K562 (cell line): ENCODE results near the gene OR8H2. TPM values are rescaled to one million over a fixed set of nuclear protein-coding genes. Genes with fewer than 3 reads are reported as not detected.

Experiments used
- ATAC-seq: fragments of 200-7000 bp; cut with Tn5 transposase; 3 replicates; pipeline ENCODE4 v1.9.1; 2020; ENCODE audit warnings: moderate library complexity
- BruUV-seq: library from RNA; stranded (reverse); fragments of 400-500 nt; replicated peaks from 2 replicates; lab custom pipeline; 2021; lab: Mats Ljungman, UMichigan
- CTCF ChIA-PET: fragments of 300-600 bp; formaldehyde crosslinking; extraction: SDS; loops from one replicate; lab custom pipeline; 2021; ENCODE audit warnings: low intra/inter-chr PET ratio; lab: Yijun Ruan, JAX
- POLR2A ChIA-PET: fragments of 300-600, 350-650 bp; sonication (Branson Sonifier 250); formaldehyde crosslinking; extraction: SDS; loops from one replicate; lab custom pipeline; 2021; ENCODE audit warnings: antibody characterized with exemption, inconsistent platforms; lab: Yijun Ruan, JAX
- DNase-seq, 4 experiments: peaks; one replicate each; pipeline versions ENCODE4 v3.0.0 to v3.0.0-alpha.2; 2011 to 2018; ENCODE audit warnings: low spot score in 3 of 4, mixed read lengths in 3 of 4; ENCODE audit errors: extremely low read depth in 1 of 4
- FAIRE-seq: peaks from 2 replicates; lab custom pipeline; 2011; peaks lifted over from hg19 to GRCh38; lab: Jason Lieb, UNC
- H2AFZ ChIP-seq: 2 replicates; pipeline ENCODE4 v1.6.0; 2011; ENCODE audit warnings: low read depth, low read length, control low read depth, inconsistent platforms
- H3K27ac ChIP-seq: fragments of 200-600 bp; 3 replicates; pipeline ENCODE4 v1.8.0; 2011; ENCODE audit warnings: low read depth, mild to moderate bottlenecking, control low read depth, inconsistent platforms, low read length, moderate library complexity, mixed read lengths; ENCODE audit errors: extremely low read depth
- H3K27me3 ChIP-seq, 2 experiments: fragments of 300-600 bp in 1 of 2; 2 replicates in 1 of 2; 3 replicates in 1 of 2; pipeline versions ENCODE4 v1.6.0 to v1.8.0; 2011; ENCODE audit warnings: inconsistent platforms in 2 of 2, low read length in 2 of 2, mild to moderate bottlenecking in 1 of 2, mixed read lengths in 1 of 2, moderate library complexity in 1 of 2; ENCODE audit not compliant: control insufficient read depth in 2 of 2, insufficient read depth in 2 of 2
- H3K36me3 ChIP-seq: fragments of 300-600 bp; 3 replicates; pipeline ENCODE4 v1.8.0; 2011; ENCODE audit warnings: mild to moderate bottlenecking, low read length, inconsistent platforms; ENCODE audit not compliant: control insufficient read depth, insufficient read depth
- H3K4me1 ChIP-seq, 2 experiments: fragments of 200-600 bp in 1 of 2; replicated peaks in 1 of 2; 2 replicates in 1 of 2; 3 replicates in 1 of 2; pipeline versions ENCODE4 v1.5.1 to v1.8.0; 2011; ENCODE audit warnings: inconsistent platforms in 2 of 2, low read length in 2 of 2, mild to moderate bottlenecking in 1 of 2, mixed read lengths in 1 of 2, moderate library complexity in 1 of 2; ENCODE audit not compliant: control insufficient read depth in 2 of 2, insufficient read depth in 2 of 2
- H3K4me2 ChIP-seq: 2 replicates; pipeline ENCODE4 v1.6.1; 2011; ENCODE audit warnings: low read length, control low read depth, inconsistent platforms, mixed read lengths; ENCODE audit not compliant: insufficient read depth
- H3K4me3 ChIP-seq: fragments of 200-600 bp; sonication (generic), shearing (Covaris generic); 2 replicates; pipeline ENCODE4 v1.5.1; 2016; ENCODE audit warnings: control low read depth, inconsistent platforms
- H3K79me2 ChIP-seq: fragments of 200-600 bp; 3 replicates; pipeline ENCODE4 v1.8.0; 2011; ENCODE audit warnings: low read length, inconsistent platforms; ENCODE audit not compliant: control insufficient read depth, insufficient read depth
- H3K9ac ChIP-seq, 2 experiments: 2 replicates each; pipeline versions ENCODE4 v1.6.0 to v1.6.1; 2011; ENCODE audit warnings: low read depth in 2 of 2, low read length in 2 of 2, control low read depth in 1 of 2, inconsistent platforms in 1 of 2, mild to moderate bottlenecking in 1 of 2, mixed read lengths in 1 of 2; ENCODE audit not compliant: insufficient read depth in 1 of 2
- H3K9me1 ChIP-seq: one replicate; pipeline ENCODE4 v1.6.0; 2011; ENCODE audit warnings: inconsistent platforms, mild to moderate bottlenecking, low read length, moderate library complexity; ENCODE audit not compliant: control insufficient read depth, insufficient read depth
- H3K9me3 ChIP-seq: replicated peaks from 2 replicates; pipeline ENCODE4 v1.5.1; 2011; ENCODE audit warnings: low read depth, low read length, inconsistent platforms; ENCODE audit not compliant: control insufficient read depth, insufficient read depth
- H4K20me1 ChIP-seq: replicated peaks from 2 replicates; pipeline ENCODE4 v1.6.1; 2011; ENCODE audit warnings: low read length, inconsistent platforms, mixed read lengths; ENCODE audit not compliant: control insufficient read depth, insufficient read depth
- C11orf30 ChIP-seq: fragments of 450-650 bp; IDR thresholded peaks from 2 replicates; pipeline ENCODE4 v1.6.1; 2016; ENCODE audit warnings: low read depth, mild to moderate bottlenecking
- DMBX1 ChIP-seq: fragments of 250-450 bp; sonication (Bioruptor Pico); IDR thresholded peaks from 2 replicates; pipeline ENCODE4 v1.8.0; 2022; ENCODE audit warnings: inconsistent platforms, mild to moderate bottlenecking, moderate library complexity, borderline replicate concordance
- MAFF ChIP-seq: IDR thresholded peaks from 2 replicates; pipeline ENCODE4 v1.6.1; 2012; ENCODE audit warnings: low read length, improper control_type of control experiment
- MAFK ChIP-seq: IDR thresholded peaks from 2 replicates; pipeline ENCODE4 v1.6.1; 2011; ENCODE audit warnings: low read length, improper control_type of control experiment
- MTA3 ChIP-seq: fragments of 450-650 bp; formaldehyde crosslinking; IDR thresholded peaks from 2 replicates; pipeline ENCODE4 v1.6.1; 2017; ENCODE audit warnings: mild to moderate bottlenecking, borderline replicate concordance
- NFIX ChIP-seq: fragments of 250-450 bp; sonication (Bioruptor Pico); IDR thresholded peaks from 2 replicates; pipeline ENCODE4 v1.4.0; 2020; ENCODE audit warnings: low read depth, mild to moderate bottlenecking, moderate library complexity
- SAFB2 ChIP-seq: fragments of 200-400 bp; formaldehyde crosslinking; IDR thresholded peaks from 2 replicates; pipeline ENCODE4 v1.6.1; 2018; ENCODE audit warnings: borderline replicate concordance, low read length, low read depth, moderate library complexity; ENCODE audit not compliant: severe bottlenecking
- SREBF1 ChIP-seq: fragments of 150-350 bp; IDR thresholded peaks from 2 replicates; pipeline ENCODE4 v1.6.1; 2014; ENCODE audit warnings: antibody characterized with exemption, low read depth, low read length, borderline replicate concordance
- SRSF9 ChIP-seq: fragments of 200-400 bp; formaldehyde crosslinking; IDR thresholded peaks from 2 replicates; pipeline ENCODE4 v1.6.1; 2017; ENCODE audit warnings: low read depth, low read length, borderline replicate concordance
- ZNF316 ChIP-seq: fragments of 450-650 bp; IDR thresholded peaks from 2 replicates; pipeline ENCODE4 v1.6.1; 2016
- WGBS: fragments of 100-300 bp; shearing (Covaris generic); methylation state at CpG from one replicate; pipeline ENCODE4 v1.1.6; 2016; ENCODE audit warnings: low coverage, mixed read lengths; ENCODE audit not compliant: insufficient coverage; ENCODE audit errors: missing lambda C conversion rate; 5-methylcytosine and 5-hydroxymethylcytosine counted together
- in situ Hi-C: fragments of 300-500 bp; cut with MboI; formaldehyde crosslinking; loops from 4 replicates; pipeline ENCODE4 v1.15.0; 2018; ENCODE audit warnings: inconsistent platforms, mixed read lengths
- intact Hi-C: fragments of 100-400 bp; cut with micrococcal nuclease; formaldehyde crosslinking; loops from 2 replicates; pipeline ENCODE4 v1.14.2; 2022
- polyA plus RNA-seq, 8 experiments: library from polyadenylated mRNA; depleted of rRNA in 4 of 8; stranded (reverse) in 5 of 8; unstranded in 3 of 8; fragments of >200 nt; fragmentation: Nextera tagmentation in 2 of 8; fragmentation: Illumina TruSeq in 1 of 8; extraction: Ambion mirVana in 2 of 8; extraction: Trizol in 1 of 8; gene quantifications; 2 replicates each; pipeline versions ENCODE4 v1.2.1 to v1.2.3, GENCODE V29; 2011 to 2014; ENCODE audit warnings: inconsistent platforms in 1 of 8, missing spikeins in 1 of 8
- total RNA-seq, 7 experiments: library from RNA; depleted of rRNA in 6 of 7; stranded (reverse); fragments of >200 nt in 6 of 7; fragmentation: Illumina TruSeq in 2 of 7; extraction: Trizol in 2 of 7; gene quantifications; 2 replicates each; pipeline versions ENCODE4 v1.2.1 to v1.2.3, GENCODE V29; 2011 to 2021; ENCODE audit warnings: low replicate concordance in 1 of 7

The OR8H2 gene
- total and polyA plus RNA-seq, 9 of the 15 experiments (the other 6 are each of a cell fraction or from before 2014, with no cell fraction given) = not detected

DNA sequence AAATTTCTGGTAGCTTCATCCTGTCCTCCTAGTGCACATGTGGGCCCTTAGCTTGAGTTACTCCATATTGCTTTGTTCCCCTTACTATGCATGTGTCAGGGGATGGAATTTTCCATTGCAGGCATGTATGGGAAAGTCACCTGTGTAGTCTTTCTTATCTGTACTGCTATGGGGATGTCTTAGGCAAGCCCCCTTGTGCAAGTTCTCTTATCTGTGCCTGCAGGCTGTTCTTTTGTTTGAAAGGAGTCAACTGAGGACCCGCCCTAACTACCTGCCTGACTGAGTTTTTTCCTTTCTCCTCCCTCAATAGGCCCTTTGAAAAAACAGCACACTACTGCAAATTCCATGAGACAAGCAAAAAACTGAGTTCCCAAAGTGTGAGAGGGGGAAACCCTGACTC lies 47.9 kb downstream of the OR8H2 start:
- 0% methylated on average over 1 of the region's 1 CpG for WGBS
- Histone ChIP-seq H3K9me3 (peaks cover 2% of the 10 kb centered on the region; the same call in 1 of the 2 replicates), H3K9me1 (no peaks in the 10 kb centered on the region), H3K9ac (no peak overlapping the region), H3K27ac (no peak overlapping the region), H3K79me2 (no peaks in the 10 kb centered on the region), H3K27me3 (no peaks in the 10 kb centered on the region), H2AFZ (no peak overlapping the region), H3K4me1 (no peaks in the 10 kb centered on the region), H4K20me1 (no peaks in the 10 kb centered on the region), H3K36me3 (no peaks in the 10 kb centered on the region), H3K4me3 (no peak overlapping the region), H3K4me2 (no peak overlapping the region)
- CTCF ChIA-PET = no interaction called here
- DNase-seq (no peak), FAIRE-seq (no peak), ATAC-seq (no peak)
- intact Hi-C loops (no loop called here), in situ Hi-C loops (no loop called here)
- BruUV-seq = no TSS peak
- POLR2A ChIA-PET = no interaction called here
- TF ChIP-seq NFIX (CRISPR knock-in tag) (no peak), MTA3 (no peak), DMBX1 (CRISPR knock-in tag) (peak; percentile 75; the same call in 1 of the 2 replicates), SREBF1 (no peak)

DNA sequence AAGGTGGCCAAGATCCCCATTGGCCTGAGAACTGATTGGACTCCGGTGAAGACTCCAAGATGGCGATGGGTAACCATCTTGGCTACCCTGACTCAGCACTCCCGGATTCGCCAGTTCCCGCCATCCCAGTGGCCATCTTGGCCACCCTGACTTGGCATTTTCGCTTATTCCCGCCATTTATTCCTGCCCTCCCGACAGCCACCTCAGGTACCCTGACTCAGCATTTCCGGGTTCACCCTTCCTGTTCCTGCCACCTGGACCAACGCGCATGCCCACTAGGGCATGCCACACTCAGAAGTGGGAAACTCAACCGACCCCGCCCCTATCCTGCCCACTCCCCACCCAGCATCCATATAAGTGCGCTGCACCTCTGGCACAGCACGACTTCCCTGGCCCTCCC lies 48.8 kb downstream of the OR8H2 start:
- no peak for DNase-seq
- in situ Hi-C loops = no loop called here
- no peak overlapping the region for H2AFZ ChIP-seq
- WGBS = 0% methylated on average over 13 of the region's 15 CpGs
- no peaks in the 10 kb centered on the region for H3K27me3 ChIP-seq
- intact Hi-C loops = no loop called here
- no peak for FAIRE-seq
- peaks cover 2% of the 10 kb centered on the region; the same call in 1 of the 2 replicates for H3K9me3 ChIP-seq
- H3K79me2 ChIP-seq = no peaks in the 10 kb centered on the region
- no peaks in the 10 kb centered on the region for H4K20me1 ChIP-seq
- H3K9me1 ChIP-seq = no peaks in the 10 kb centered on the region
- no TSS peak for BruUV-seq
- POLR2A ChIA-PET = no interaction called here
- H3K4me3 ChIP-seq = no peak overlapping the region
- H3K36me3 ChIP-seq = no peaks in the 10 kb centered on the region
- H3K27ac ChIP-seq = no peak overlapping the region
- no peaks in the 10 kb centered on the region for H3K4me1 ChIP-seq
- H3K4me2 ChIP-seq = no peak overlapping the region
- H3K9ac ChIP-seq = no peak overlapping the region
- TF ChIP-seq ZNF316 = peak; percentile 43
- TF ChIP-seq SRSF9 = no peak
- TF ChIP-seq SAFB2 = no peak
- 0 out of 2 replicates have a peak, but pooled peaks have one; percentile 14 for TF ChIP-seq MAFF
- peak; percentile 18; the same call in 1 of the 2 replicates for TF ChIP-seq C11orf30
- TF ChIP-seq MAFK = peak; percentile 9; the same call in 1 of the 2 replicates
- ATAC-seq = no peak
- CTCF ChIA-PET = no interaction called here
